HG03432 (cell line): ENCODE measurements around the gene FLNB.
"Not testable (repeated sequence)": the region's sequence is repeated elsewhere in the genome, so short reads cannot be mapped to it uniquely, and the experiment has no call there.

Experiments
- ATAC-seq: cut with Tn5 transposase; IDR thresholded peaks from one replicate; pipeline ENCODE4 v1.9.1; 2021; ENCODE audit warnings: mild to moderate bottlenecking, moderate library complexity; ENCODE audit not compliant: unreplicated experiment

FLNB gene

DNA sequence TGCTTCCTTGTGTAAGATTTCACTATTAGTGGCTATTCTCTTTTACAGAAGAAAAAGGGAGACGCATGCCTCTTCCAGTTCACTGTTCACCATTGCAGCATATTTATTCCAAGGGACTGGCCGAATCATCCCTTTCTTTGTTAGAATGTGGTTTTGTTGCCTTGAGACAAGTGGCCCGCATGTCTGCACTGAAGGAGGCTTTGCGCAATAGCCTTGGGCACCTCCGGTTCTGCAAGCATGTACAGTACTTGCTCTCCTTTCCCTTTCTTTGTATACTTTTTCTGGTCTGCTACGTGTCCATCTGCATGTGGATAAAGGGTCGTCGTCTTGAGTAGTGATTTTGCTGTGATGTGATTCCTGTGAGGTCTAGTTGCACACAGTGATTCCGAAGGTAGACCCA is 43.0 kb downstream of the FLNB start:
- ATAC-seq, result no peak

GRCh38 chr3:58051658-58052261 is 43.5 kb downstream of the FLNB start:
- not testable (repeated sequence) for ATAC-seq

- ATAC-seq, result peak; percentile 69
Measured at GRCh38 chr3:58052373-58053273, 44.4 kb downstream of the FLNB start.

- no peak for ATAC-seq
Measured at GRCh38 chr3:58054652-58055051, 46.4 kb downstream of the FLNB start.

DNA sequence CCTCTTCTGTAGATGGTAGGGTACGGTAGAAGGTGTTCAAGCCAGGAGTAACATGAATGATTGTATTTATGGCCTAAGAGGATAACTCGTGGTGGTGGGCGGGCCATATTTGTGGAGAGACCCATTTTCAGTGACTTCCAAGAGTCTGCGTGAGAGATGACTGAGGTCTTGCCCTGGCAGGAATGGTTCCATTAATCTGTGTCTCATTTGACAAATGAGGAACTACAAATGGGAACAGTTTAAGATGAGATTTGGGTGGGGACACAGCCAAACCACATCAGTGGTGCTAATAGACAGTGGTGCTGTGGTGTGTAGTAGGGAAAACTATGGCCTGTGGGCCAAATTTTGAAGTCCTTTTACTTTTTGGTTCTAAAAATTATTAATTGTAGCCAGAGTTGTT is 47.1 kb downstream of the FLNB start:
- no peak for ATAC-seq

GRCh38 chr3:58055891-58056290 is 47.7 kb downstream of the FLNB start:
- ATAC-seq, result not testable (repeated sequence)

DNA sequence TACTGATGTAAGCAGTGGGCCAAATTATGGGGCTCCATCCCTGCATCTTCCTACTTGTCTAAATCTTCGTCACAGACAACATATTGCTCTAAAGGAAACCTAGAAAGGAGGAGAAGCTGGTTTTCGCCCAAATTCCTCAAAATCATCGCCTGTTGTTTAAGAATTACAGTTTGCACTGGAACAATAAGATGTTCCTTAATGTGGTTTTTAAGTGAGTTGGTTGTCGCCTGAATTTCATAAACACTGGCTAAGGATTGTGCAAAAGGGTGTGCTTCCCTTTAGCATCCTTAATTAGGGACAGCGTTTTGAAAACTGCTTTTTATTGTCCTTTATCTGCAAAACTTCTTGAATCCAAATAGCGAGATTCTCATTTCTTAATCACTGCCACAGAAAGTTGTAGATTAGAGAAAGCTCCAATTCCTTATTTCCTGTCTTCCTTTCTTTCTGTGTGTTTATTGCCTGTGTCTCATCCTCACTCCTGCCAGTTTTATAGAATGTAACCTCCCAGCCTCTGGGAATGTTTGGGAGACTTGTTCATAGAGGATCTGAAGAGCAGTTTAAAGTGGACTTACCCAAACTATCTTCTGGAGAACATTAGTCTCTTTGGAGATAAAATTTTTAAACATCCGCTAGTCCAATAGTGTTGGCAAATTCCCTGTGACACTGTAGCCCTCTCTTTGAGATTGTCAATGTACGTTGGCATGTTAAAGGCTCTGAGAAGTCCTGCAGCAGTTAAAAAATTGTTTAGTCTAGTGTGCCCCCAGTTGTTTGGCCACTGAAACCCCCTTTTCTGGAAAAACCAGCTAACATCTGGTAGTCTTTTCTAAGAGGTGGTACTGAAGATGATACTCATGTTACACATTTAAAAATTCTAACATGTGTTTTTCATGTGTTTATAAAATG is 50.4 kb downstream of the FLNB start:
- no peak for ATAC-seq

DNA sequence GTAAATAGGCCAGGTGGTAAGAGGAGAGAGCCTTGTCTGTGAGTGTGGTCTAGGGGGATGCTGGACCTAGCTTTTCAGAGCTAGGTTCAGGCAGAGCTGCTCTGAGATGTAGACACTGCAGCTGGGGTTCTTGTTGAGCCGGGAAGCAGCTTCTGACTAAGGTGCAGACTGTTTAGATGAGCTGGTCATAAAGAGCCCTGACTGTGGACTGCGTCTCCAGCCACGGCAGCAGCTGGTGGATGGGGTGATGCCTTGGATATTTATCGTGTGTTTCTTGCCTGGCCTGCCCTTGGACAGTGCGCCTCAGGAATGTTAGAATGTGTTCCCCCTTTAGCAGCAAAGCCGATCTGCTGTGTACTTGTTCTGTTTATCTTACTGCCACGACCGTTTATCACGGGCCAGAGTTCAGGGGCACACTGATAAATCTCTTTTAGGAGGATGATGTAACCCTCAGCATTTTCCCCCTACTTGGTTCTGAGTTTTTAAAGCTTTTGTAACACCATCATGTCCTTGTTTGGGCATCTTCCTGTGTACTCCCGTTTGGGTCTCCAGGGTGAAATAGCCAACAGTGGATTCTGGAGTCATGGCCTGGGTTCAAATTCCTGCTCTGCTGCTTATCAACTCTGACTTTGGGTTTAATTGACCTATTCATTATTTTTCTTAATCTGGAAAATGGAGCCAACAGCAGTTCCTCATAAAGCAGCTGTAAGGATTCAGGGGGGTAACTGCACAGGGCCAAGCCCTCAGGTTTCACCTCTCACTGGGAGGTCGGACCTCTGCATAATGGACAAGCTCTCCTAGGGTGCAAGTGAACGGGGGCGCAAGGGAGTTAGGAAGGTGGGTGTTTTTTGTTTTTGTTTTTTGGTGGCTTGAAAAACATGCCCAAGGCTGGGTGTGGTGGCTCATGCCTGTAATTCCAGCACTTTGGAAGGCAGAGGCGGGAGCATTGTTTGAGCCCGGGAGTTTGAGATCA is 51.4 kb downstream of the FLNB start:
- no peak for ATAC-seq

- no peak for ATAC-seq
Measured at GRCh38 chr3:58062472-58062871, 54.2 kb downstream of the FLNB start.

GRCh38 chr3:58063022-58063815 is 55.0 kb downstream of the FLNB start:
- ATAC-seq, result no peak

- no peak for ATAC-seq
Measured at GRCh38 chr3:58064923-58065638, 56.9 kb downstream of the FLNB start.

GRCh38 chr3:58065700-58066167 is 57.5 kb downstream of the FLNB start:
- ATAC-seq, result no peak

- ATAC-seq, result no peak
Measured at GRCh38 chr3:58066842-58067241, 58.6 kb downstream of the FLNB start.

DNA sequence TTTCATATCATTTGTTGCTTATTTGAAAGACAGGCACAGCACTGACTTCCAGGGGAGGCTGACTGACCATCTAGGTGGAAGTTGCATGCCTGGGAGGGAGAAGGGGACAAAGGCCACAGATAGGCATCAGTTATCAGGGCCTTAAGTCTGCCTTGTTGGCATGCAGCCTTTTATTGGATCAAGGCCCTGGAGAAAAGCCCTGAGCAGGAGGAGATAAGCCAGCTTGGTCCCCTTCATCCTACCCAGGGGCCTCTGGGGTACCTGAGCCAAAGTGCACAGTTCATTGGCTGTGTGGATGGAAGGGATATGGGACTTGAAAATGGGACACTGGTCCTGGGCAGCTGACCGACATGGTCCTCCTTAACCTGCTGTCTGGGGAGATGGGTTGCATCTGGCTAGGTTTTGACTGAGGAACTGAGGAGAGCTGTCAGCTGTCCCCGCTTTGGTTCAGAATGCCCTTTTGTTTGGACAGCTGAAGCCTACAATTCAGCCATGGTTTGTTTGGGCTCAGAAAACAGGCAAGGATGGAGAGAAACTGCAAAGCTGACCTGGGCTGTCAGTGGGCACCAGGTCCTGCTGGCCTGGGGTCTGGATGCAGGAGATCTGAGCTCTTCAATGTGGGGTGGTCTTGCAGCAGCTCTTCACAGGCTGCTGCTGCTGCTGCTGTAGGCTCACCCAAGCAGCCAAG is 60.0 kb downstream of the FLNB start:
- no peak for ATAC-seq

DNA sequence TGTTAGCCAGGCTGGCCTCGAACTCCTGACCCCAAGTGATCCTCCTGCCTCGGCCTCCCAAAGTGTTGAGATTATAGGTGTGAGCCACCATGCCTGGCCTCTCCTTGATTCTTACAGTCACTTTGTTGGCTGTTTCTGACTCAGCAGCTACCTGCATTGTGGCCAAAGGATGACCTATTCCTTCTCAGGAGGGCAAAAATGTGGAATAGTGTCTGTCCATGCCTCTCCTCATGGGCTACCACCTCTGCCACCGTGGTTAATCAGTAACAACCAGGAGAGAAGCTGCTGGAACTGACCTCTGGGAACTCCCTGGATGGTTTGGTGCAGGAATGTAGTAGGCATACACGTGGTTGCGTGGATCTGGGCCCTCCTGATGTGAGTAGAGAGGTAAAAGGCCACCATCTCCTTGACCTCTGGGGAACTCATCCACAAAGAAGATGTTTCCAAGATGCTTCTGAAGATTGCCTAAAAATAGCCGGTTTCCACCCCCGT is 63.3 kb downstream of the FLNB start:
- ATAC-seq, result no peak

DNA sequence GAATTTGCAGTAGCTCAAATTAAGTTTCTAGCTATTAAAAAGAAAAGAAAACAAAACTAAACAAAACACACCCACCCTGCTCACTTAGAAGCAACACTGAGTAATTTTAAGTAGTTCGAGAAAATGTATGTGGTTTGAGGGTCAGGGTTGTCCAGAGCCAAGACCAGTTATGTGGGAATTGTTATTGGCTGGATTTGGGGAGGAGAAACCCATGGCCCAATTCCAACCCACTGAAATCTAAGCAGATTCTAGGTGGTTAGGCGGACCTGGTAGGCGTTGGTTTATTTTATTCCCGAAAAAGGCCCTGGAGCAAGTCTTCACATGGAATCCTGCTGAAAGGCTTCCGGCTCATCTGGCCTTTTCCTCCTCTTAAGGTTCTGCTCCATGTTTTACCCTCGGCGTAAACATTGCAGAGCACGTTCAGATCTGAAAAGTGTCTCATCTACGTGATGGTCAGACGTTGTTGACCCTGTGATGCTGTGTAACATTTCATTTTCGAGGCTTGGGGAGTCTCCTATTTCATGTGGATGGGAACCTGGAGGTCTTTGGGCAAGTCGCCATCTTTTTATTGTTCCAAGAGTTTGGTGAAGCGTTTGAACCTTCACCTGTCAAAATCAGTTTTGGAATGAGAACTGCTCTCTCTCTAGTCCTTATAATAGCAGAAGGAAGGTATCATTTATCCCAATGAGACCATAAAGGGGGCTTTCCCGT is 64.0 kb downstream of the FLNB start:
- no peak for ATAC-seq

GRCh38 chr3:58072763-58073130 is 64.5 kb downstream of the FLNB start:
- no peak for ATAC-seq
